NCI-H187 treated with DMSO at 0.1 percent for 48 hours (cell line): Measurements from ENCODE around the gene RNF149.
"Not testable (repeated sequence)": the region's sequence is repeated elsewhere in the genome, so short reads cannot be mapped to it uniquely, and the experiment has no call there.

Source experiments
- DNase-seq: peaks from one replicate; lab custom pipeline; 2025; lab: John Stamatoyannopoulos, UW

Gene RNF149

GRCh38 chr2:101253703-101254450 lies 54.6 kb downstream of the RNF149 start:
- no peak for DNase-seq

DNA sequence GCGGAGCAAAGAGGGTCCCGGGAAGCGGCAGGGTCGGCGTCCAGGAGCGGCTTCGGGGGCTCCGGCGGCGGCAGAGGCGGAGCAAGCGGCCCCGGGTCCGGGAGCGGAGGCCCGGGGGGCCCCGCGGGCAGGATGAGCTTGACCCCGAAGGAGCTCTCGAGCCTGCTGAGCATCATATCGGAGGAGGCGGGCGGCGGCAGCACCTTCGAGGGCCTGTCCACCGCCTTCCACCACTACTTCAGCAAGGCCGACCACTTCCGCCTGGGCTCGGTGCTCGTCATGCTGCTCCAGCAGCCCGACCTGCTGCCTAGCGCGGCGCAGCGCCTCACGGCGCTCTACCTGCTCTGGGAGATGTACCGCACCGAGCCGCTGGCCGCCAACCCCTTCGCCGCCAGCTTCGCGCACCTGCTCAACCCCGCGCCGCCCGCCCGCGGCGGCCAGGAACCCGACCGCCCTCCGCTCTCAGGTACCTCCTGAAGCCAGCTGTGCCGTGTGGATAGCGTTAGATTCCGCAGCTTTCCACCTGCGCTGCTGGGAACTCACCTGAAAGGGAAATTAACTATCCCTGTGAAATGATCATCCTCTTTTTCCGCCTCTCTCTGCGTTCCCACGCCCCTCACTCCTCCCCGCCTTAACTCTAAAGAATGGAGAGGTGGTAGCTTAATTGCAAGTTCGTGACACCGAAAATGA lies 55.3 kb downstream of the RNF149 start:
- DNase-seq: no peak

GRCh38 chr2:101252408-101253012 lies 56.0 kb downstream of the RNF149 start, which contains the start of gene CNOT11:
Gene CNOT11 (plus strand): TSS chr2:101252886. CDS start chr2:101252965, 79 bp downstream.
- peak; percentile 80 for DNase-seq

GRCh38 chr2:101251844-101252407 lies 56.6 kb downstream of the RNF149 start:
- DNase-seq: peak; percentile 27

- not testable (repeated sequence) for DNase-seq
These were observed 57.2 kb downstream of the RNF149 start for GRCh38 chr2:101251246-101251781.

DNA sequence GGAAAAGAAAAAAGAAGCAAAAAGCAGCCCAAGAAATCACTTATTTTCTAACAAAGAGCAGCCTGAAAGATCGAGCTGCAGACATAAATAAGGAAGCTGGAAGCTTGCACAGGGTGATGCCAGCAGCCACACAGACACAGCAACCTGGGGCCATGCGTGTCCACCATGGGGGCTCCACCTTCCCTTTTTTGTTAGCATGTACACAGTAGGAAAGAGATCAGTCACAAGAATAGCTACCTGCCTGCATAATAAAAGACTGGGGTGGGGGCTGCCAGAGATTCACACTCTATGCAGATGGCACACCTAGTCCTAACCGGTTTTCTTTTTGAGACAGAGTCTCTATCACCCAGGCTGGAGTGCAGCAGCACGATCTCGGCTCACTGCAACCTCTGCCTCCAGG lies 58.7 kb downstream of the RNF149 start:
- no peak for DNase-seq

DNA sequence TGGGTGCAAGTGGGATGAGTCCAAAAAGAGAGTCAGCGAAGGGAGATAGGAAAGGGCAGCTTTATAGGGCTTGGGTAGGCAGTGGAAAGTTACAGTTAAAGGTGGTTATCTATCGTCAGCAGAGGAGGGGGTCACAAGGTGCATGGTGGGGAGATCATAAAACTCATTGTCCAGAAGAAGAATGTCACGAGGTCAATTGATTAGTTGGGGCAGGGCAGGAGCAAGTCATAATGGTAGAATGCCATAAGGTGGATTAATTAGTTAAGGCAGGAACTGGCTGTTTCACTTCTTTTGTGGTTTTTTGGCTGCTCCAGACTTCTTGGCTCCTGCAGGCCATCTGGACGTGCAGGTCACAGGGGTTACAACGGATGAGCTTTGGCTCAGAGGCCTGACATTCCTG lies 59.7 kb downstream of the RNF149 start:
- not testable (repeated sequence) for DNase-seq

GRCh38 chr2:101245468-101245867 lies 63.0 kb downstream of the RNF149 start:
- not testable (repeated sequence) for DNase-seq

DNA sequence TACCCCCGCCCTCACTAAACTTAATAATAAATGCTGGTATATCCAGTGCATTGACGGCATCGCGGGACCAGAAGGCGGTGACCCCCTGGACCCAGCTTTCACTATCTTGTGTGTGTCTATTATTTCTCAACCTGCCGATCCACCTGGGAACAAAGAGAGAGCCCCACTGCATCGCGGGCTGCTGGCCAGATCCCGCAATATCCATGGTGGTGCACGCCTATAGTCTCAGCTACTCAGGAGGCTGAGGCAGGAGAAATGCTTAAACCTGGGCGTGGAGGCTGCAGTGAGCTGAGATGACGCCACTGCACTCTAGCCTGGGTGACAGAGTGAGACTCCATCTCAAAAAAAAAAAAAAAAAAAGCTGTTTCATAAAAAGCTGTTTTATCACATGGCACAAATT lies 63.6 kb downstream of the RNF149 start:
- DNase-seq: not testable (repeated sequence)

- DNase-seq: not testable (repeated sequence)
These were observed 64.1 kb downstream of the RNF149 start for GRCh38 chr2:101244373-101244772.

DNA sequence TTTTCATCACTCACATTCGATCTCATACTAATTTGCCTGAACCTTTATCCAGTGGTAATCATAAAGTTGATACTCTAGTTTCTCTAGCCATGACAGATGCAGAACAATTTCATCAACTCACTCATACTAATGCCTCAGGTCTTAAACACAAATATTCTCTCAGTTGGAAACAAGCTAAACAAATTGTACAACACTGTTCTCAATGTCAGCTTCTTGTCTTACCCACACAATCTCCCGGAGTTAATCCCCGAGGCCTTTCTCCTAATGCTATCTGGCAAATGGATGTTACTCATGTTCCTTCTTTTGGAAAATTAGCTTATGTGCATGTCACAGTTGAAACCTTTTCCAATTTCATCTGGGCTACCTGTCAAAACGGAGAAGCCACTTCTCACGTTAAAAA lies 67.3 kb downstream of the RNF149 start:
- DNase-seq: no peak

DNA sequence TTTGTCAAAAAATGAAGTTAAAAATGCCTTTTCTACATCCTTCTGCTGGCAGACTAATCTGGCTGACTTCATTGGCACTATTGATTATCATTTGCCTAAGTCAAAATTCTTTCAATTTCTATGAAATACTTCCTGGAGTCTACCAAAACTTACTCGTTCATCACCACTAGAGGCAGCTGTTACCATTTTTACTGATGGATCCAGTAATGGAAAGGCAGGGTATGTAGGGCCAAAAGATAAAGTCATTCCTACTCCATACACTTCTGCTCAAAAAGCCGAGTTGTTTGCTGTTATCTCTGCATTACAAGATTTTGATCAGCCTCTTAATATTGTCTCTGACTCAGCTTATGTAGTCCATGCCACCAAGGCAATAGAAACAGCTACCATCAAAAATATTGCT lies 67.8 kb downstream of the RNF149 start:
- DNase-seq: not testable (repeated sequence)

GRCh38 chr2:101239760-101240118 lies 68.8 kb downstream of the RNF149 start:
- not testable (repeated sequence) for DNase-seq

DNA sequence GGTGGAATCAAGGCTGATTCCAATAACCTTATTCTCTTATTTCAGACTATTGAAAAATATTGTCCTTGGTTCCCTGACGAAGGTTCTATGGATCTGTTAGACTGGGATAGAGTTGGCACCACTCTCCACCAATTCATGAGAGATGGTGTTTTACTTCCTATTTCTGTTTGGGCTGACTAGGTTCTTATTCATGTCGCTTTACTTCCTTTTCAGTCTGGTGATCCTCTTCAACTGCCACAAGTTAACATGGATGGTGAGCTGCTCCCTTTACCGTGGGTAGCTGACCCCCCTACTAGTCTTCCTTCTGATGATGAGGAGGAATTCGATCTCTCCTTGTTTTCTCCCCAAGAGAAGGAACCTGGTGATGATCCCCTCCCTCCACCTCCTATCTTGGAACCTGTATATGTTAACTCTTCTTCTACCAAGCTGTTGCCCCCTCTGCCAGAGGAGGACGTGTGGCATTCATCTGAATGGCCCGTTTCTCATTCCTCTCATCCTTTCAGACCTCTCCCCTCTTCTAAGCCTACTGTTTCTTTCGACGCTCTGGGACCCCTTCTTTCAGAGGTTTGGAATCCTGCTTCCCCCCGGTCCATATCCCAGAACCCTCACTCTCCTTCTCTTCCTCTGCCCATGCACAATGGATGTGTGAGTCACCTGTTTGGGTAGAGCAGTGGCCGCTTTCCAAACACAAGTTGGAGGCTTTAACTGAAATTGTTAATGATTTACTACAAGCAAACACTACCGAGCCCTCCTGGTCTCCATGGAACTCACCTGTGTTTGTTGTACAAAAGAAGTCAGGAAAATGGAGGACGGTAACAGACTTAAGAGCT lies 69.4 kb downstream of the RNF149 start:
- no peak for DNase-seq

DNA sequence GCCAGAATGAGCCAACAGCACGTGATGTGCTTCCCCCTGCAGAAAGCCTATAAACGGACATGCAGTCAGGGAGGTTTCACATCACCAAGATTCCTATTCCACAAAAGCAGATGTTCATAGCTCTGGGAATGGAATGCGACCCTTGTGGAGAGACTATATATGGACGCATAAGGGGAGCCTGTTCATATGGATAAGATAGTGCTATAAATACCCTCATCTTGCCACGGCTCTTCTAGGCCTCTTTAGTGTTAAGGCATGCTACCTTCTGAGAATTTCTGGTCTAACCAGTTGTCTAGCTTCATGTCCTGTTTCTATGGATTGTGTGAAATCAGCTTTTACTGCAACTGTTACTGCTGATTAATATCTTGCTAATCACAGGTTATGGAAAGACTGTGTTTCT lies 70.6 kb downstream of the RNF149 start:
- DNase-seq: not testable (repeated sequence)

- DNase-seq: not testable (repeated sequence)
These were observed 72.5 kb downstream of the RNF149 start for GRCh38 chr2:101235956-101236355.

DNA sequence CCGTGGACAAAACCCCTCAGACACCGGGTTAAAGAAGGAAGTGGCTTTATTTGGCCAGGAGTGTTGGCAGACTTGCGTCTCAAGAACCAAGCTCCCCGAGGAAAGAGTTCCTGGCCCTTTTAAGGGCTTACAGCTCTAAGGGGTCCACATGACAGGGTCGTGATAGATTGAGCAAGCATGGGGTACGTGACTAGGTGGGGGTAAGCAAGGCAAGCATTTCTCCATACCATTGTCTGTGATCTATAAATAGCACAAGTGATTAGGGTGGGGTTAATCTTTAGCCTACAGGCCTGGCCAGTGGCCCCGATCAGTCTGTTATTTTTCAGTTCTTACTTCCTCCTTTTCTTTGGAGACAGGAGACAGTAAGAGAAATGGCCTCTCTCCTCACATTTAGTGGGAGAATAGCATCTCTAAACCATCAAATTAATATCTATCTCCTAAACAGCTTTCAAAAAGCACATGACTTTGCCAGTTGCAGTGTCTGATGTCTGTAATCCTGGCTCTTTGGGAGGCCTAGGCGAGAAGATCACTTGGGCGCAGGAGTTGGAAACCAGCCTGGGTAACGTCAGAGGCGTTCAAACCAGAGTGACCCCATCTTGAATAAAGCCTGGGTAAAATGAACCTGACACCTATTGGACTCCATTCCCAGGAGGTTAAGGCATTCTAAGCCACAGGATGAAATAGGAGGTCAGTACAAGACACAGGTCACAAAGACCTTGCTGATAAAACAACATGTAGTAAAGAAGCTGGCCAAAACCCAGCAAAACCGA lies 74.1 kb downstream of the RNF149 start:
- DNase-seq: no peak

- no peak for DNase-seq
These were observed 75.7 kb downstream of the RNF149 start for GRCh38 chr2:101232770-101233169.

GRCh38 chr2:101231937-101232730 lies 76.4 kb downstream of the RNF149 start:
- no peak for DNase-seq

DNA sequence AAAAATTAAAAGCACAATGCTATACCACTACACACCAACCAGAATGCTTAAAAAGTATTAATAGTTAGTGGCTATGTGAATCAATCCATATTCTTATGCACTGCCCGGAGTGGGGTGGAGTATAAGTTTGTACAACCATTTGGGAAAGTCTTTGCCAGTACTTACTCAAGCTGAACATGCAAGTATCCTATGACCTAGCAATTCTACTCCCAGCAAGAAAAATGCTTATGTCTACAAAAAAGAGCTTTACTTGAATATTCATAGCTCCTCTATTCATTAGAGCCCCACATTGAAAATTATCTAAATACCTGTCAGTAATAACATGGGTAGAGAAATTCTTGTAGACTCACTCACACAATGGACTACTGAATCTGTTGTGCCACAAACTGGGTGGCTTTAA lies 77.3 kb downstream of the RNF149 start:
- no peak for DNase-seq
